OCI-LY3 (cell line): ENCODE results near the gene PLD6.

Experiments
- CTCF ChIP-seq: fragments of 200-600, 300-600 bp; sonication (generic); IDR thresholded peaks from 2 replicates; pipeline ENCODE4 v1.5.1; 2014; ENCODE audit warnings: antibody characterized with exemption, low read length, low read depth
- EZH2phosphoT487 ChIP-seq: fragments of 200-600 bp; shearing (Covaris generic); IDR thresholded peaks from 2 replicates; pipeline ENCODE4 v1.6.1; 2018; ENCODE audit warnings: antibody characterized with exemption, mixed run types, low read depth

DNA sequence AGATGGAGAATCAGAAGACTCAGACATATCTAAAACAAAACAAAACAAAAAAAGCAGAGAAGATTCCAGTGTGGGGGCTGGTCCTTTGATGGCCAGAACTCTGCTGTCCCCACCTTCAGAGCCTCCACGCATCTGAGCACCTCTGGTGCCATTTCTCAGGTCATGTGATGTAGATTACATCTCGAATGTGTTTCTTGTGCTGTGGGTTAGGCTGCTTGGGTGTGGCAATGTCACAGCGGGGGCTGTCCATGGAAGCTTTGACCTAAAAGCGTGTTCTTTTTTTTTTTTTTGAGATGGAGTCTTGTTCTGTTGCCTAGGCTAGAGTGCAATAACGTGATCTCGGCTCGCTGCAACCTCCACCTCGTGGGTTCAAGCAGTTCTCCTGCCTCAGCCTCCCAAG is 51.2 kb downstream of the PLD6 start:
- TF ChIP-seq CTCF (no peak), EZH2phosphoT487 (no peak)
